NCI-H2081 treated with DMSO at 0.1 percent for 48 hours (cell line): ENCODE data around the gene TMEM244.
"Not testable (repeated sequence)": the region's sequence is repeated elsewhere in the genome, so short reads cannot be mapped to it uniquely, and the experiment has no call there.

Experiments
- DNase-seq: peaks from one replicate; lab custom pipeline; 2025; lab: John Stamatoyannopoulos, UW

Gene TMEM244

DNA sequence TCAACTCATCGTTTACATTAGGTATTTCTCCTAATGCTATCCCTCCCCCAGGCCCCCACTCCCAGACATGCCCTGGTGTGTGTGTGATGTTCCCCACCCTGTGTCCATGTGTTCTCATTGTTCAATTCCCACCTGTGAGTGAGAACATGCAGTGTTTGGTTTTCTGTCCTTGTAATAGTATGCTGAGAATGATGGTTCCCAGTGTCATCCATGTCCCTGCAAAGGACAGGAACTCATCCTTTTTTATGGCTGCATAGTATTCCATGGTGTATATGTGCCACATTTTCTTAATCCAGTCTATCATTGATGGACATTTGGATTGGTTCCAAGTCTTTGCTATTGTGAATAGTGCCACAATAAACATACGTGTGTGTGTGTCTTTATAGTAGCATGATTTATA lies 54.0 kb downstream of the TMEM244 start:
- not testable (repeated sequence) for DNase-seq

DNA sequence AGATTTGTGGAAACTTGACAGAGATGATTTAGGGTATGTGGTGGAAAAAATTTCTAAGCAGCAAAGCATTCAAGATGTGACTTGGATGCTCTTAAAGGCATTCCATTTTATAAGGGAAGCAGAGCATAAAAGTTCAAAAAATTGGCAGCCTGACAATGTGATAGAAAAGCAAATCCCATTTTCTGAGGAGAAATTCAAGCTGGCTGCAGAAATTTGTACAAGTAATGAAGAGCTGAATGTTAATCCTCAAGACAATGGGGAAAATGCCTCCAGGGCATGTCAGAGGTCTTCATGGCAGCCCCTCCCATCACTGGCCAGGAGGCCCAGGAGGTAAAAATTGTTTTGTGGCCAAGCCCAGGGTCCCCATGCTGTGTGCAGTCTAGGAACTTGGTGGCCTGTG lies 58.2 kb downstream of the TMEM244 start:
- not testable (repeated sequence) for DNase-seq

DNA sequence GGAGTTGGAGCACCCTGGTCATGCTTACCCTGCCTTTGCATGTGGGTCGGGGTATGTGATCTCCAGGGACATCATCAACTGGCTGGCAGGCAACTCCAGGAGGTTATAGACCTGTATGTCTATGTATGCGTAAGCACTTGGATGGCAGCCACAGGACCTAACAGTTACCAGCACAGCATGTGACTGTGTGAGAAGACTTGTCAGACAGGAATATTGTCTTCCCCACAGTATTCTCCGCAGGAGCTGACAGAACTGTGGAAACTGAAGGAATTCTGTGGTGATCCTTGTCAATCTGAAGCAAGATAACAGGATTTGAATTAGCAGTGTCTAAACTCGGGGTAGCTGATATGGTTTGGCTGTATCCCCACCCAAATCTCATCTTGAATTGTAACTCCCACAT lies 59.2 kb downstream of the TMEM244 start:
- no peak for DNase-seq

DNA sequence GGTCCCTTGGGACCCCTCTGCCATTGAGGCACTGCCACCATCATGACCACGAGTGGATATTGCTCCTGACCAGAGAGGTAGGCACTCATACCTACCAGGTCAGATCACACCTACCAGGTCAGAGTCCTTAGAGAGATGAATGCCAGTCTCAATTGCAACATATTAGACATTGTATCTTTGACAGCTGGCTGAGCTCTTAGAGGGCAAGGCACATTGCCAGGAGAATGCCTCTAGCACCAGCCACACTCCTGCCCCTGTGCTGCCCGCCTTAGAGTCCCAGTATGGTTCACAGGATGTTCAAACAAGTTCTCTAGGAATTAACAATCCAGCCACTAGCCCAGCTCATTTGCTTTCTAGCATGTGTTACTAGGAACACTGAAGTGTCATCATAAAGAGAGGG lies 65.9 kb downstream of the TMEM244 start:
- no peak for DNase-seq

DNA sequence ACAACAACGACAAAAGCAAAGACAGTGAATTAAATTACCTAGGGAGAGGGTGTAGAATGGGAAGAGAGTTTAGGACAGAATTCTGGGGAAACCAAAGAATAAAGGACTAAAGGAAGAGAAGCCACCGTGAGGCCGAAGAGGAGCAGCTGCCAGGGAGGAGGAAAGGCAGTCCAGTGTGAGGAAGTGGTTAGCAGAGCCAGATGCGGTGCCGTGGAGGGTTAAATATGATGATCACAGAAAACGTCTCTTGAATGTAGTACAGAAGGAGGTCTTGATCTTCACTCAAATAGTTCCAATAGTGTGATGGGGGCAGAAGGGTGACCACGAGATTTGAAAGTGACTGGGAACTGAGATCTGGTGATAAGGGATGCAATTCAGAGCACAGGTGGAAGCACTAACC lies 67.7 kb downstream of the TMEM244 start:
- no peak for DNase-seq

DNA sequence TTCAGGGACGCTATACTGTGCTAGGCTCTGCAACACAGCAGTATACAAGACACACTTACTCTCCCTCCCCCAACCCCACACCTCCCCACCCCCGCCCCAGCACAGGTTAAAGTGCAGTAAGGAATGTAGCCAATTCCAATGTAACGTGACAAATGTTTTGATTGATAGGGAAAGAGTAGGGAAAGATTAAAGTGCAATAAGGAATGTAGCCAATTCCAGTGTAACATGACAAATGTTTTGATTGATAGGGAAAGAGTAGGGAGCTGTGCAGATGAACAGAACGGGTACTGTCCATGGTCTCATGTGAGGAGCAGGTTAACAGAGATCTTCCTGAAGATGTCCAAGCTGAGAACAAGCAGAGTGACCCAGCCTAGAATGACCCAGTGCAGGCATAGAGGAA lies 69.1 kb downstream of the TMEM244 start:
- DNase-seq = no peak

DNA sequence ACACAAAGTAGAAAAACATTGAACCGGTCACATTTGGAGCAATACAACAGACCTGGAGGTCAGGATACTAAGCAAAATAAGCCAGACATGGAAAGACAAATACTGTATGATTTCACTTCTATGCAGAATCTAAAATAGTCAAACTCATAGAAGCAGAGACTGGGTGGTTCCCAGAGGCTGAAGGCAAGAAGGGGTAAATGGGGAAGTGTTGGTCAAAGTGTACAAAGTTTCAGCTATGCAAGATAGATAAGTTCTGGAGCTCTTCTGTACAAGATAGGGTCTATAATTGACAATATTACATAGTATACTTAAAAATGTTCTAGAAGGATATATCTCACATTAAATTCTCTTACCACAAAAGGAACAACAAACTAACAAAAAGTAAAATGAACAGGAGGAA lies 70.3 kb downstream of the TMEM244 start:
- DNase-seq = no peak

DNA sequence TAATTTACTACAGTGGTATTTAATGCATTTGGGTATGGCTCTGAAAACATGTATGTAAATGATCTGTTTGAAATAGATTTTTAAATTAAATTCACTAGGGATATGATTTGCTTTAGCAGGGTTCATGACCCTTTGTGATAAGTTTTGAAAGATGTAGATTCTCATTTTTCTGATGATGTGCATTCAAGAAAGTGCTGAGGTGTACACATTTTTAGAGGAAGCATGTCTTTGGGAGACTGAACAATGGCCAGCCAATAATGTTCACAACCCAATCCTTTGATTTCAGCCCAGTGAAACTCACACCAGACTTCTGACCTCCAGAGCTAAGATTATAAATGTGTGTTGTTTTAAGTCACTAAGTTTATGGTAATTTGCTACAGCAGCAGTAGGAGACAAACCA lies 71.1 kb downstream of the TMEM244 start:
- DNase-seq = no peak

DNA sequence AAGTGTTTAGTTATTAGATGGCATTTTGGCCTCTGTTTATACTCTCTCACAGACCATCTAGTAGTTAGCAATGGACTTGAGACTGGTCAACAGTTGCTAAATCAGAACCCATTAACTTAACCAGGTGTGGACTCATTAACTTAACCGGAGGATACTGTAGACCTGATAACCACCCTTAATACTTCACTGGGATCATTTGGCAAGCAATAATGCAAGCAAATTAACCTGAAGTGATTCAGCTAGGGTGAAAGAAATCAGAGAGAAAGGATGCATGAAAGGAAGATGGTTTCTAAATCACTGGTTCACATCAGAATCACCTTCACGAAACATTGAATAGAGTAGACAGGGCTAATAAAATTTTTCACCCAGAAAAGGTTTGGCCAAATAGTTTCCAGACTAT lies 73.3 kb downstream of the TMEM244 start:
- DNase-seq = no peak

DNA sequence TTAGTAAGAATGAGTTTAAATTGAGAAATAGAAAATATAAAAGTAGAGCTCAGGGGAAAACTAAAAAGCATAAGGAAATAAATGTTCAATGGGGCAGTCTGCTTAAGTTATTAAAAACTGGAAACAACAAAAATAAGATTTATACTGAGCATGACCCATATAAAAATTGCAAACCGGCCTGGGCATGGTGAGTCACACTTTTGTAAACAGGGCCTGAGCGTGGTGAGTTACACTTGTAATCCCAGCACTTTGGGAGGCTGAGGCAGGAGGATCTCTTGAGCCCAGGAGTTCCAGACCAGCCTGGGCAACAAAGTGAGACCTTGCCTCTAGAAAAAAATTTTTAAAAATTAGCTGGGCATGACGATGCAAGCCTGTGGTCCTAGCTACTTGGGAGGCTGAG lies 74.6 kb downstream of the TMEM244 start:
- no peak for DNase-seq

DNA sequence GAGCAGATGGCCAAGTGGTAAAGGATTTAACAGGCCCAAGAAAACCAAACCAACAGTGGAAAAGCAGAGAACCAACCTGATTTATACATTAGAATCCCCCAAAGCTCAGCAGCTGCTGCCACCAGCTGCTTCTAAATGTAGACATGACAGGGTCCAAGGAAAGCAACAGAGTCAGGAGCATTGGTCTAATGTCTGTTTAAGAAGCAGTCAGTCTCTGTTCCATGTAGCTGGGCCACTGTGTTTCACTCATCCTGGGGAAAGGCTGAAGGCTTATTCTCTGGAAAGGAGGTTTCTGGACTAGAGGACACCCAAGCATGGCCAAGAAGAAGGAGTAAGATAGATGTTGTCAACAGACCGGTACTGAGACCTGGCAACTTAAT lies 75.4 kb downstream of the TMEM244 start:
- DNase-seq = no peak

DNA sequence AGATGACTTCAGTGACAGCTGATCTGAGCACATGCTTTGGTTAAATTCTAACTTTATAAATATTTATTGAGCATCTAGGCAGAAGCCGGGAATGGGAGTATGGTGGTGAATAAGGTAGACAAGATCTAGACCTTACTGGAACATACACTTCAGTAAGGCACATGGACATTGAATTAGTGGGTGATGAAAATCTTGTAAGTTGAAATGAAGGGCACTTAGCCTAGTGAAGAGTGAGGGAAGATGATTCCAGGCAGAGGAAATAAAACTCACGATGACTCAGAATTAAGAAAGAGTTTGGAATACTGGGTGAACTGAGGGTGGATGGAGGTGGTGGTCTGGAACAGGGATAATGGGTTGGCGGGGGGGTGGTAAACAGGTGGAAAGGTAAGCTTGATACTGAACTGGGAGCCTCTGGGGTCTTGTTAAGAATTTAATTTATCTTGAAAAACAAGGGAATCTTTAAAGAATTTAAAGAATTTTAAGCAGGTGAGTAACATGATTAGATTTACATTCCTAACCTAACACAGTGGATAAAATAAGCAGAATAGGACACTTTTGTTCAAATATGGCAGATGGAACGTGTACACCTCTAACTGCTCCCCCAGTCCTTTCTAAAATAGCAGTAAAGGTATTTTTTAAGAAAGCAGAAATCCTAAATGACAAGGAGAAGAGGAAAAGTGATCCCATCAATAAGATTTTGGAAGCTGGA lies 75.9 kb downstream of the TMEM244 start:
- no peak for DNase-seq
